ENCODE results near the gene TMEM225.
"Not testable (repeated sequence)": the region's sequence is repeated elsewhere in the genome, so short reads cannot be mapped to it uniquely, and the experiment has no call there.

Gene TMEM225, protein sequence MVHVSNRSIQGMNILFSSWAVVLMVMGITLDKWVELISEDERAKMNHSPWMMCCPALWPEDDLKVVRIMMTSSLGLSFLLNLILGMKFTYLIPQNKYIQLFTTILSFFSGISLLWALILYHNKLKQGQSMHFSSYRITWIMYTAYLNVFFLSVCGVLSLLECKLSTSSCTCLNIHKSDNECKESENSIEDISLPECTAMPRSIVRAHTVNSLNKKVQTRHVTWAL

DNA sequence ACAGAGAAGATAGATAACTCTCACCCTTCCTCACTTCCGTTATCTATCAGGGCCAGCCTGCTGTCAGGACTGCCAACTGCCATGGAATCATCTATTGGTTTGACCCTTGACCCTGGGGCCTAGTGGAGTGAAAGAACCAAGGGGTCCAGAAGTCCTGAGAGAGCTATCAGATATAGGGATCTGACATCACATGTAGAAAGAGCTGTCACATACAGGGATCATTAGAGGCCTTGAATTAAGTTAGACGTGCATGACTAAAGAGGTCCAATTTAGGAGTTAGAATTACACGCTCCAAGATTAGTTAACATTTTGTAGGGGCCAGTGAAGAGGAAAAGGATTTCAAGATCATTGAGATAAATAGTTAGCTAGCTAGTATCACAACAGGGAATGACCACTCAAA lies at the start of gene TMEM225:
TSS of gene TMEM225 (minus strand) at position 101 of the 400 bp plus-strand sequence. CDS start 245 bp downstream, outside the sequence.
- DNase-seq (ENCODE audit: low read depth, low spot score): no peak

DNA sequence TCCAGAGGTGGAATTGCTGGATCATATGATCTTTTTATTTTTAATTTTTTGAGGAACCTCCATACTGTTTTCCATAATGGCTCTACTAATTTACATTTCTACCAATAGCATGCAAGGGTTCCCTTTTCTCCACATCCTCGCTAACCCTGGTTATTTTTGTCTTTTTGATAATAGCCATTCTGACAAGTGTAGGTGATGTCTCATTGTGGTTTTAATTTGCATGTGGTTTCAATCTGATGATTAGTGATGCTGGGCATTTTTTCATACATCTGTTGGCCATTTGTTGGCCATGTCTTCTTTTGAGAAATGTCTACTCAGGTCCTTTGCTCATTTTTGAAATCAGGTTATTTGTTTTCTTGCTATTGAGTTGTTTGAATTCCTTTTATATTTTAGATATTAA lies 38.6 kb upstream of the TMEM225 start:
- no peak for DNase-seq (ENCODE audit: low read depth, low spot score)

DNA sequence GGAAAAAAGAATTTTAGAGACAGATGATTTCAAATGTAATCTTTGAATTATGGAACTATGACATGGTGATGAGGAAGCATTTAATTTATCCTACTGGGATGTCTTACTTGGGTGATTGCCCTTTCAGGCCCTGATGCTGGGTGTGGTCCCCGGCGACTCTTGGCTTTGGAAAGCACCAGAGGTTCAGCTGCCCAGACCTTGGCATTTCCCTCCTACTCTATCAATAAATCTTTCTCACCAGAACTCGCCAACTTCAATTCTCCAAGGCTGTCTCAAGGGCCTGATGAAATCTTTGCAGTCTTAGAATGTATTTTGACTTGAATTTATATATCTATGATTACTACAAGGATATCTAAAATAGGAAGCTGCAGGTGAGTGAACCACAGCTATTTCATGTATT lies 35.5 kb upstream of the TMEM225 start:
- no peak for DNase-seq (ENCODE audit: low read depth, low spot score)

DNA sequence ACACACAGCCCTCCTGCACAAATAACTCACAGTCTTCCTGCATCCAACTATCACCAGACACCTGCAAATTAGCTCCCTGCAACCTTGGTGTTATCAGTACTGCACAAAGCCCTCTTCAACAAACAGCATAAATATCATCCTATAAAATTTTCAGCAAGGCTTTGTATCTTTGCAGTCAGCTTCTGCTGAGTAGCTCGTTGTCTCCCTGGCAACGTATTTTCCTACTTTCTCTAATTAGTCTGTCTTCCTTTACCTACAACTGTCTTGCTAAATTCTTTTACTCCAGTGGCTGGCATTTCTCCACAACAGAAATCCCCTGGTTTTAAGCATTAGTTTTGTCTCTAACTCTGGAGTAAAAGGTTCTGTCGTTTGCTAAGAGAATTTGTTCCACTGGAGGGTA lies 20.4 kb upstream of the TMEM225 start:
- no peak for DNase-seq (ENCODE audit: low read depth, low spot score)

DNA sequence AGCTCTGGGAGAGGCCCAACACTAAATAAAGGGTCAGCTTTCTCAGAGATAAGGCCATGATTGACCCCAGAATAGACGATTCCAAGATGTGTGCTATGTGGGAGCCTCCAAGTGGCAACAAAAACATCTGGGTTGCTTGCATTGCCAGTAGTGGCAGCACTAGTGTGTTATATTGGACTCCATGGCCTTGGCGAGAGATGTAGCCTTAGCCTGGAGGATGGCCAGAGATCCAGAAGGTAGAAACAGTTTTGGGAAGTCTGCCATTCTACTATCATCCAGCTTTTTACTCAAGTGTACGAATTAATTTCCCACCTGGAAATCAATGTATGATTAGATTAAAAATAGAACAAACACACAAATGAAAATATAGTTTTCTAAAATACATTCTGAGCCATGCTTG lies 19.5 kb upstream of the TMEM225 start:
- no peak for DNase-seq (ENCODE audit: low read depth, low spot score)

DNA sequence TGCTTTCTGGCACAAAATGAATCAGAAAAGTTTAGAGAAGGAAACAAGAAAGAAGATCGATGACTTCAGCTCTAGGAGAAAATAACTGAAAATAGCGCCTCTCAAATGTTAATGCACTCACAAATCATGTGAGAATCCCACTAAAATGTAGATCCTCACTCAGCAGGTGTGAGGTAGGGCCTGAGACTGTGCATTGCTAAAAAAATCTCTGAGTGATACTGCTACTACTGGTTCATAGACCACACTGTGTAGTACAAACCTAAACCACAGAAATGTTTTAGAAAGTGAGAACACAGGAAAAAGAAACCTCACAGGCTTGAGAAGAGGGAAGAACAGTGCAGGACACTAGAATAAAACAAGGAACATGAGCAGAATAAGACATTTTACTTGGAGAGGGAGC lies 18.5 kb upstream of the TMEM225 start:
- DNase-seq (ENCODE audit: low read depth, low spot score): no peak

DNA sequence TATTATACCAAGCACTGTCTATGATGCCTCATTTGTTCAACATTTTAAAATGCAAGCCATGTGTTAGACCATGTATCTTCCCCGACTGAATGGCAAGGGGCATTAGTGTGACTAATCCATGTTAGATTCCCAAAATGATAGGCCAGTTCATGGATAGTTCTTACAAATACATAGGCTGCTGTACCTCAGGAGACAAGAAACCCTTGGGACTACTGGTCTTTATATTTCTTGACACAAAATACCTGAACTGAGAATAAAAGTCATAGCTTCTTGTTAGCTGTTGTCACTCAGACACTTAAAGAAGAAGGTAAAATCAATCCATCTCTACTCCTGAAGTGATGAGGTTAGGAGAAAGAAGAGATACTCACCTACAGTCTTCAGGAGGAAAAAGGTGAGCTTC lies 16.4 kb upstream of the TMEM225 start, which contains the start of gene OR8D4:
TSS of gene OR8D4 (plus strand) at position 301 of the 400 bp plus-strand sequence. CDS start 4,265 bp downstream, outside the sequence.
- DNase-seq (ENCODE audit: low read depth, low spot score): no peak

DNA sequence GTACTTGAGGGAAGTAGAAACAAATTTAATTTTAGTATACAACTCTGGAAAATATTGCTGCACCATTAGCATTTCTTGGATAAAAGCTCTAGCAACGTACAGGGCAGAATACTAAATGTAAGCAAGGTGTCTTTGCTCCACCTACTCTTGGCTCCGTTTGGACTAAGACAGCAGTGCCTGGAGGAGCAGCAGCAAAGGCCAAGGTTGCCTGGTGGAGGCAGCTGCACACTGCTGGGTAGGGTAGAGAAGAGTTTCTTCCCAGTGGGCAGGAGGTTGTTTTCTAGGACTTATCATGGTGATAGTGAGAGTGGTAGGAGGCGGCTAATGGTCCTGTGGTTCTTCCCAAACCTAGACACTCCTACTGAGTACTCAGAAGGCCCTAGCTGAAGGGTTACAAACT lies 14.3 kb upstream of the TMEM225 start:
- no peak for DNase-seq (ENCODE audit: low read depth, low spot score)

DNA sequence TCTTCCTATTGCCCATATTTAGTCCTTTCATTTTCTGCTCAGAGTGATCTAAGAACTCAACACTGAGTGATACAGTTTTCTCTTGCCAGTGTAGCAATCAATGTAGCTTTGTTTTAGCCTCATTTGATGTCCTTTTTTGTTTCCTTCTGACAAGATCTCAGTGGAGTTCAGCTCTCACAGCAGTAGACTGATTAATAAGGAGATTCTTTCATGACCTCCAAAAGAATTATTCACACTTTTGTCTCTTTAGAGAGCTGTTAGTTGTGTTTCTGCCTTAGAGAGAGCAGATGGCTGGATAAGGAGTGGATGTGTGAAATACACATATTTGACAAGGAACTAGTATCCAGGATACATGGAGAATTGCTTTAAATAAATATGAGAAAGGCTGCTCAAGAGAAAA lies 6.6 kb upstream of the TMEM225 start:
- DNase-seq (ENCODE audit: low read depth, low spot score): no peak

DNA sequence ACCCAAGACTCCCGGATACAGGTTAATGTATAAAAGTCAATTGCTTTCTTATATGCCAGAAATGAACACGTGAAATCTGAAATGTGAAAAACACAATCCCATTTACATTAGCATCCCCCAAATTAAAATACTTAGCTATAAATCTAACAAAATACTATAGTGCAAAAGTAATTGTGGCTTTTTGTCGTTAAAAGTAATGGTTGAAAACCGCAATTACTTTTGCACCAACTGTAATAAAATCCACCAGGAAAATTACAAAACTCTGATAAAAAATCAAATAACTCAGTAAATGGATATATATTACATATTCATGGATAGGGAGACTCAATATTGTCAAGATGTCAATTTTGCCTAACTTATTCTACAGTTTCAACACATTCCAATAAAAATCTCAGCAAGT lies 4.6 kb downstream of the TMEM225 start:
- no peak for DNase-seq (ENCODE audit: low read depth, low spot score)

DNA sequence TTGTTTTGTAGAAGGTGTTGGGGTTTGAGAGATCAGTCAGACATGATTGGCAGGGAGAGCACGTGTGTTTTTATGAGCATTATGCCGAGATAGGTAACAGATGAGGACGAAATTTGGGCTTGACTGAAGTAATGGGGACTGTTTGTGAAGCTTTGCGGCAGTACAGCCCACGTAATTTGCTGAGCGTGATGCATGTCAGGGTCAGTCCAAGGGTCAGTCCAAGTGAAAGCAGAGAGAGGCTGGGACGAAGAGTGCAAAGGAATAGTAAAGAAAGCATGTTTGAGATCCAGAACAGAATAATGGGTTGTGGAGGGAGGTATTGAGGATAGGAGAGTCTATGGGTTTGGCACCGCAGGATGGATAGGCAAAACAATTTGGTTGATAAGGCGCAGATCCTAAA lies 17.7 kb downstream of the TMEM225 start:
- DNase-seq (ENCODE audit: low read depth, low spot score): not testable (repeated sequence)

DNA sequence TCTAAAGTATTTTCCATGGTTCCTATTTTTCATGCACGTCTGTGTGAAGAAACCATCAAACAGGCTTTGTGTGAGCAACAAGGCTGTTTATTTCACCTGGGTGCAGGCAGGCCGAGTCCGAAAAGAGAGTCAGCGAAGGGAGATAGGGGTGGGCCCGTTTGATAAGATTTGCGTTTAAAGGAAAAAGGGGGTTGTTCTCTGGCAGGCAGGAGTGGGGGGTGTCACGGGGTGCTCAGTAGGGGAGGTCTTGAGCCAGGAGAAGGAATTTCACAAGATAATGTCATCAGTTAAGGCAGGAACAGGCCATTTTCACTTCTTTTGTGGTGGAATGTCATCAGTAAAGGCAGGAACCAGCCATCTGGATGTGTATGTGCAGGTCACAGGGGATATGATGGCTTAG lies 20.2 kb downstream of the TMEM225 start:
- DNase-seq (ENCODE audit: low read depth, low spot score): not testable (repeated sequence)

DNA sequence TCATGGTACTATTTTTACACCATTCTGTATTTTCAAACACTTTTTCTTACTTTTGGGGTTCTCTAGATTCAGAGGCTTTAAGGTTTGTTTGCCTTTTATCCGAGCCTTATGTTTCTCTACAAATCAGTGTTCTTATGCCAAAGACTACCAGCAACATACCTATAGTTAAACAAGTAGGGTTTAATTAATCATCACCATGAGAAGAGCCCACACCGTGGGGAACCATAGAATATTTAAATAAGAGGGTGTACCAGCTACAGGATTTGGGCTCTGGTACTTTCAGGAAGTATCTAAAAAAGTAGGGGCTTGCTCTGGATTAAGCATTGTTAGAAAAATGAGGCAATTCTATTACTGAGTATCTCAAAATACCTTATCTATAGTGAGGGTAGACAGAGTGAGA lies 25.7 kb downstream of the TMEM225 start:
- no peak for DNase-seq (ENCODE audit: low read depth, low spot score)

DNA sequence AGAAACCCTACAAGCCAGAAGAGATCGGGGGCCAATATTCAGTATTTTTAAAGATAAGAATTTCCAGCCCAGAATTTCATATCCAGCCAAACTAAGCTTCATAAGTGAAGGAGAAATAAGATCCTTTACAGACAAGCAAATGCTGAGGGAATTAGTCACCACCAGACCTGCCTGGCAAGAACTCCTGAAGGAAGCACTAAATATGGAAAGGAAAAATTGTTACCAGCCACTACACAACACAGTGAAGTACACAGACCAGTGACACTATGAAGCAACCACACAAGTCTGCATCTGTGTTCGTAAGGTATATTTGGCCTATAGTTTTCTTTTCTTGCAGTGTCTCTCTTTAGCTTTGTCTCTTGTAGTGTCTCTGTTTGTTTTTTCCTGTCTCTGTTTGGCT lies 29.0 kb downstream of the TMEM225 start:
- no peak for DNase-seq (ENCODE audit: low read depth, low spot score)

DNA sequence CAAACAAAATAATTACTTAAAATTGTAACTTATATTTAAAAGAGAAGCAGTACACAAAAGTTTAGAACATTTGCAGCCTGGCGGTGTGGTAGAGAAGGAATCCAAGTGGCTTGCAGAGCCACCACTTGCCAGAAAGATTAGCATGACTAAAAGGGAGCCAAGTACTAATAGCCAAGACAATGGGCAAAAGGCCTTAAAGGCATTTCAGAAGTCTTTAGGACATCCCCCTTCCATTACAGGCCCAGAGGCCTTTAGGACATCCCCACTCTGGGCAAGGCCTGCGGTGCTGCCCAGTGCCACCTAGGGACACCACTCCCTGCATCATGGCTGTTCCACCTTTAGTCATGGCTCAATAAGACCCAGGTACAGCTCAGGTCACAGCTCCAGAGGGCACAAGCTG lies 32.4 kb downstream of the TMEM225 start:
- no peak for DNase-seq (ENCODE audit: low read depth, low spot score)

DNA sequence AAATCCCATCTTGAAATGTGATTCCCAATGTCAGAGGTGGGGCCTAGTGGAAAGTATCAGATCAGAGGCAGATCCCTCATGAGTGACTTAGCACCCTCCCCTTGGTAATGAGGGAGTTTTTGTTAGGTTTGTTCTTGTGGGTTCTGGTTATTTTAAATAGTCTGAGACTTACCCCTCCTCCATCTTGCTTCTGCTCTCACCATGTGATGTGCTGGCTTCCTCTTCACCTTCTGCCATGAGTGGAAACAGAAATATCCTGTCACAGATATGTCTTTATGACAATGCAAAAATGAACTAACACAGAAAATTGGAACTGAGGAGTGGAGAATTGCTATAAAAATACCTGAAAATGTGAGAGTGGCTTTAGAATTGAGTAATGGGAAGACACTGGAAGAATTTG lies 33.1 kb downstream of the TMEM225 start:
- DNase-seq (ENCODE audit: low read depth, low spot score): no peak

DNA sequence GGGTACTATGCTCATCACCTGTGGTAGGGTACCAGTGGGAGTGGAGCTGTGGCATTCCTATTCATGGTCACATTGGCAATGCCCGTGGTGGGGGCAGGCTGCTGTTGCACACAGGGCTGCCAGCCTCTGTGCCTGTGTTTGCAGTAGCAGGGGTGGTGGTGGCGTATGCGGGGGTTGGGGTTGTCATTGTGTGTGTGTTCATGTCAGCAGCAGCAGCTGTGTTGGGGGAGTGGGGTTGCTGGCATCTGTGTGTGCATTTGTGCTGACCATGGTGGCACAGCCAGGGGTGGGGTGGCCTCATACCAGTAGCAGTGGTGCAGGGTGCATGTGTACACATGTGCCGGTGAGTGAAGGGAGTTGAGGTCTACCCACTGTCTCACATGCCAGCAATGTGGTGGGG lies 34.4 kb downstream of the TMEM225 start:
- DNase-seq (ENCODE audit: low read depth, low spot score): no peak

DNA sequence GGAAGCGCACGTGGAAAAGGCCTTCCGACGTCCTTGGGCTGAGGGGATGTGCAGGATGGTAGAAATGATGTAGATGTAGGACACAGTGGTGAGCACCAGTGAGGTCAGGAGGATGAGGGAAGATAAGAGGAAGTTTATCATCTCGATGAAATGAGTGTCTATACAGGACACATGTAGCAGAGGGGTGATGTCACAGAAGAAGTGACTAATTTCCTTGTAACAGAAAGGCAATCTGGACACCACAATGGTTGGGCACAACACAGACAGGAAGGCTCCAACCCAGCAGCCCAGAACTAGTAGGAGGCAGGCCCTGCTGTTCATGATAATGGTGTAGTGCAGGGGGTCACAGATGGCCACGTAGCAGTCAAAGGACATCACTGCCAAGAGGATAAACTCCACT lies 44.3 kb downstream of the TMEM225 start:
- no peak for DNase-seq (ENCODE audit: low read depth, low spot score)

DNA sequence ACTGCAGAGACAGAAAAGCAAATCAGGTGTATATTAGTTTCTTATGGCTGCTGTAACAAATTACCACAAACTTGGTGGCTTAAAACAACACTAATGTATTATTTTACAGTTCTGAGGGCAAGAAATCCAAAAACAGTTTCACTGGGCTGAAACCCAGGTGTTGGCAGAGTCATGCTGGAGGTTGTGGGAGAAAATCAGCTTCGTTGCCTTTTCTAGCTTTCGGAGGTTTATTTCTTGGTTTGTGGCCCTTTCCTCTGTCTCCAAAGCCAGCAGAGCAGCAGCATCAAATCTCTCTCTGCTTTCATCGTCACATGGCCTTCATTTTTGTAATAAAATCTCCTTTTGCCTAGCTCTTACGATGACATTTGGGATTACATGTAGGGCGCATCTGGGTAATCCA lies 46.3 kb downstream of the TMEM225 start:
- no peak for DNase-seq (ENCODE audit: low read depth, low spot score)

DNA sequence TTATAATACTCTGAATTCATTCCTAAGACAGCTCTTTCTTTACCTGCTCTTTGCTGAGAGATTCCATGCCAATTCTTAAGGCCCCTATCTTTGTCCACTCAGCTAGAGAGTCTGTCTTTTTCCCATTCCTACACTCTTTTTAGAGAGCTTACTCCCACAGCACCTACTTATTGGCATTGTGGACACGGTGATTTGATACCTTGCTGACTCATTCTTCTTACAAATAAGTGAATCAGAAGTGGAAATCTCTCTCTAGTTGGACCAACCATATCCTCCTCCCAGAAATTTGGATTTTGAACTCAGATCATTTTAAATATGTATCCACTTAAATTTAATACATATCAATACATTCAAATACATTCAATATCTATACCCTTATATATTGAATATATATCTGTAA lies 46.8 kb downstream of the TMEM225 start:
- DNase-seq (ENCODE audit: low read depth, low spot score): no peak

DNA sequence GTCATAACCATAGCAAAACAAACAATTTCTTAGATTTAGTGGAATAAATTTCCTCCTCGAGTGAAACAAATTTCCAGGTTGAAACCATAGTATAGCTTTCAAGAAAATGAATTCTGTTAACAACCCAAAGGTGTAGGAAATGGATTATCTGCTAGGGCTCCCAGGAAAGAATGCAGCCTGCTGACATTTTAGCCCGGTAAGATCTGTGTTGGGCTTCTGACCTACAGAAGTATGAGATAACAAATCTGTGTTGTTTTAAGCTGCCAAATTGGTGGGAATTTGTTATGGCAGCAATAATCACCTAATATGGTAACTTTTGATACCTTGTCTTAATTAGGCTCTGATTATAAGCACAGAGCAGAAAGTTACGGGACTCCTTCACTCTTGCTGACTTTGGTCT lies 47.3 kb downstream of the TMEM225 start:
- no peak for DNase-seq (ENCODE audit: low read depth, low spot score)

DNA sequence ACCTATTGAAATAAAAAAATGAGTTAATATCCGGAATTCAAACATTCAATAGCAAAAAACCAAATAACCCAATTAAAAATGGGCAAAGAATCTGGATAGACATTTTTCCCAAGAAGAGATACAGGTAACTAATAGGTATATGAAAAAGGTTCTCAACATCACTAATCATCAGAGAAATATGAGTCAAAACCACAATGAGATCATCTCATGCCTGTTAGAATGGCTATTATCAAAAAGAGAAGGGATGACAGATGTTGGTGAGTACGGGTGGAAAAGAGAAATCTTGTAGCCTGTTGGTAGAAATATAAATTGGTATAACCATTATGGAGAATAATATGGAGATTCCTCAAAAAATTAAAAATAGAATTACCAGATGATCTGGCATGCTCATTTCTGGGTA lies 52.4 kb downstream of the TMEM225 start:
- no peak for DNase-seq (ENCODE audit: low read depth, low spot score)
